CD4-positive, alpha-beta T cell treated with Interleukin-4 for 1 hour (primary cell): Measurements from ENCODE around the gene VRTN.
"Not testable (repeated sequence)": the region's sequence is repeated elsewhere in the genome, so short reads cannot be mapped to it uniquely, and the experiment has no call there.

ENCODE experiments used
- DNase-seq, 2 donors: peaks; one replicate each; pipeline ENCODE4 v3.0.0-alpha.2; 2020 to 2022

VRTN gene, protein sequence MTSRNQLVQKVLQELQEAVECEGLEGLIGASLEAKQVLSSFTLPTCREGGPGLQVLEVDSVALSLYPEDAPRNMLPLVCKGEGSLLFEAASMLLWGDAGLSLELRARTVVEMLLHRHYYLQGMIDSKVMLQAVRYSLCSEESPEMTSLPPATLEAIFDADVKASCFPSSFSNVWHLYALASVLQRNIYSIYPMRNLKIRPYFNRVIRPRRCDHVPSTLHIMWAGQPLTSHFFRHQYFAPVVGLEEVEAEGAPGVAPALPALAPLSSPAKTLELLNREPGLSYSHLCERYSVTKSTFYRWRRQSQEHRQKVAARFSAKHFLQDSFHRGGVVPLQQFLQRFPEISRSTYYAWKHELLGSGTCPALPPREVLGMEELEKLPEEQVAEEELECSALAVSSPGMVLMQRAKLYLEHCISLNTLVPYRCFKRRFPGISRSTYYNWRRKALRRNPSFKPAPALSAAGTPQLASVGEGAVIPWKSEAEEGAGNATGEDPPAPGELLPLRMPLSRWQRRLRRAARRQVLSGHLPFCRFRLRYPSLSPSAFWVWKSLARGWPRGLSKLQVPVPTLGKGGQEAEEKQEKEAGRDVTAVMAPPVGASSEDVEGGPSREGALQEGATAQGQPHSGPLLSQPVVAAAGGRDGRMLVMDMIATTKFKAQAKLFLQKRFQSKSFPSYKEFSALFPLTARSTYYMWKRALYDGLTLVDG

DNA sequence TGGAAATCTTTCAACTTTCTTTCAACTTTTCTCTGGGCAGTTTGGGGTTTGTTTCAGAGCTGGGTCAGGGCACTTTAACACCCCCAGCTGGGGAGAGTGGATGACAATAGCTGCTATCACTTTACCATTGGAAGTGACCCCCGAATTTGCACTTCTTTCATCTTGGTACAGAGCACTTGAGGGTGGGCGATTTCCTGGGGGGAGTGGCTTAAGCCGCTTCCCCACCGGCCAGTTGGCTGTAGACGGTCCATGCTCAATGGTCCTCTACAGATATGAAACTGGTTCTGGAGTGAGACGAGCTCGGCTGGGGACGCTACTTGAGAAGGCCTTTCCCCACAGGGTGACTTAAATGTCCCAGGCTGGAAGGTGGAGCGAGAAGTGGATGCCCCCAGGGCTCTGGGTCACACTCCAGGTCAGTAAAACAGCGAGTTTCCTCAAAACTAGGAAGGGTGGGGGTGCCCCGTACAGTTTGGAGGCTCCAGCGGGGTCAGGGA lies at the start of gene VRTN:
TSS of gene VRTN (plus strand) at position 231 of the 494 bp plus-strand sequence. CDS start 8,313 bp downstream, outside the sequence.
- no peak for DNase-seq

DNA sequence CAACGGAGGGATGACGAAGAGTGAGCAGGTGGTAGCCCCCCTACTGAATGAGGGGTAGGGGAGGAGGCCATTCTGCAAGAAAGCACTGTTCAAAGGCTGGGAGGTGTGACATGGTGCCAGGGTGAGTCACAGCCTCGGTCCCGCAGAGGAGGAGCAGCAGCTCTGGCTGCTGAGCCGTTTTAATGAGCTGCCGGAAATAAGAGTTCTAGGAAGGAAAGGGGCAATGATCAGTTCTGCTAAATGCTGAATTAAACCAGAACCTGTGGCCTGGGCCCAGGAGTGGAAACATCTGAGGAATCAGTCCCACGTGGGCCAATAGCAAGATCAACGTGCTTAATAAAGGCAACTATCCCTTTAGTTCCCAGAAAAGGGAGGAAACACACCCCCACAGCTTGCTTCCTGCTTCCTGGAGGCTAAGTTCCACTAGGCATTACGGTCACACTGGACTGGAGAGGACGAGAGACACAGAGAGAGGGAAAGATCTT lies 49.2 kb upstream of the VRTN start:
- DNase-seq = peak in 1 of 2 donors; percentile 30

DNA sequence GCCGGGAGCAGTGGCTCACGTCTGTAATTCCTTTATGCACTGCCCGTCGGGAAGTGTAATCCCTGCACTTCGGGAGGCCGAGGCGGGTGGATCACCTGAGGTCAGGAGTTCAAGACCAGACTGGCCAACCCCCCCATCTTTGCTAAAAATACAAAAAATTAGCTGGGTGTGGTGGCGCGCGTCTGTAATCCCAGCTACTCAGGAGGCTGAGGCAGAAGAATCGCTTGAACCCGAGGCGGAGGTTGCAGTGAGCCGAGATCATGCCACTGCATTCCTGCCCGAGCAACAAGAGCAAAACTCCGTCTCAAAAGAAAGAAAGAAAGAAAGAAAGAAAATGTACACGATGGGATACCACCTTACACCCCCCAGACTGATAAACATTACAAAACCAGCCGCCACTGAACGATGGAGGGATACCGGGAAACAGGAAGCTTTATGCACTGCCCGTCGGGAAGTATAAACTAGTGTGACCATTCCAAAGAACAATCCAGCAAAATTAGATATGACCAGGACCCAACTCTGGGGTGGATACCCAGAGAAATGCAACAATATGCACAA lies 46.6 kb upstream of the VRTN start:
- no peak for DNase-seq

DNA sequence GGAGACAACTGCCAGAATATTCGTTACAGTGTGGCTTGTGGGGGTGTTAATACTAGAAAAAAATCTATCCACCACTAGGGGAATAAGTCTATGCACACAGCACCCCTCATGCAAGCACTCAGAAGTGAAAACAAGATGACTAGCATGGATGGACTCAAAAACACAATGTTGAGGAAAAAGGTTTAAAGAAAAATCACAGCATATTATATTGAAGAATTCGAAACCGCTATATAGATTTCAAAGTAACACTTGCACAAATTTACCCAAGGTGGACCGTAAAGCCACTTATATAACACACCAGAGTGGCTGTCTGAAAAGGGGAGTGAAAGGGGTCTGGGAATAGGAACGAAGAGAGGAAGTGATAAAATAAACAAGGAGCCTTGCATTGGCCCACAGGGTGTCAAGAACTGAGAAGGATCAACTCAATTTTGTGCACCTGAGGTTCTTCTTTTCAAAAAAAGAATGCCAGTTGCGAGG lies 46.1 kb upstream of the VRTN start:
- peak; percentile 26 to 69 for DNase-seq

DNA sequence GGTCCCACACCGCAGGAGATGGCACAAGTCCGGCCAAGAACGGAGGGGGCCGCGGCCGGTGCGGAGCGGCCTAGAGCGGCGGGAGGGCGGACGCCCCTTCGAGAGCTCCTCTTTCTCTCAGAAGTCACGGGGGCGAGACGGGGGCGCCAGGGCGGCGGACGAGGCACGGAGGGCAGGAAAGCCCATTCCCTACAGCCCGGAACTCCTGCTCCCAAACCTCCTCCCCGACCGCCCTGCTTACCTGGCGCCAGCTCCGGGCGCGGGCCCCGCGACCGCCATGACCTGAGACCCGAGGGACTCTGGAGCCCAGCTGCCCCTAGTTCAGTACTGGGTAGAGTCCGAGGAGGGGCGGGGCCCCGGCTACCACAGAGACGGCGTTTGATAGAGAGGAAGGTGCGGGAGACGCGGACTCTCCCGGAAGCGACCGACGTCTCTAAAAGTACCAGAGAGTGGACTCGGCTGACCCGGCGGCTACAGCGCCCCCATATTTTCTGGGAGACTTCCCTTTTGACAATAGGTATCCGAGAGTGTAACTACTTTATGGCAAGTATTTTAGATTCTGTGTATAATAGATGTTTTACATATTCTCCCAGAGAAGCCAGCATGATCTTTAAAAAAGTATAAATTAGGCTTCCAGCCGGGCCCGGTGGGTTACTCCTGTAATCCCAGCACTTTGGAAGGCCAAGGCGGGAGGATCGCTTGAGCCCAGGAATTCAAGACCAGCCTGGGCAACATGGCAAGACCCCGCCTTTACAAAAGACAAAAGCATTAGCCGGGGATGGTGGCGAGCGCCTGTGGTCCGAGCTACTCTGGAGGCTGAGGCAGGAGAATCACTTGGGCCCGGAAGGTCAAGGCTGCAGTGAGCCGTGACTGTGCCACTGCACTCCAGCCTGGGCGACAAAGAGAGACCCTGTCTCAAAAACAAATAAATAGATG lies 45.4 kb upstream of the VRTN start, which contains the start of gene ABCD4:
TSS of gene ABCD4 (minus strand) at position 301 of the 936 bp plus-strand sequence. CDS start at position 279, 22 bp downstream.
- DNase-seq = peak; percentile 90 to 92

DNA sequence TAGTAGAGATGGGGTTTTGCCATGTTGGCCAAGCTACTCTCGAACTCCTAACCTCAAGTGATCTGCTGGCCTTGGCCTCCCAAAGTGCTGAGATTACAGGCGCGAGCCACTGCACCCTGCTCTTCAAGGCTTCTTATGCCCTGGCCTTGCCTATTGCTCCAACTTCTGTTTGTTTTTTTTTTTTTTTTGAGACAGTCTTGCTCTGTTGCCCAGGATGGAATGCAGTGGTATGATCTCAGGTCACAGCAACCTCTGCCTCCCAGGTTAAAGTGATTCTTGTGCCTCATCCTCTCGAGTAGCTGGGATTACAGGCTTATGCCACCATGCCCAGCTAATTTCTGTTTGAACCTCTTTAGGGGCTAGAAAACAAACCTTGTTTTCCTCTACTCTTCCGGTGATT lies 39.6 kb upstream of the VRTN start:
- no peak for DNase-seq

DNA sequence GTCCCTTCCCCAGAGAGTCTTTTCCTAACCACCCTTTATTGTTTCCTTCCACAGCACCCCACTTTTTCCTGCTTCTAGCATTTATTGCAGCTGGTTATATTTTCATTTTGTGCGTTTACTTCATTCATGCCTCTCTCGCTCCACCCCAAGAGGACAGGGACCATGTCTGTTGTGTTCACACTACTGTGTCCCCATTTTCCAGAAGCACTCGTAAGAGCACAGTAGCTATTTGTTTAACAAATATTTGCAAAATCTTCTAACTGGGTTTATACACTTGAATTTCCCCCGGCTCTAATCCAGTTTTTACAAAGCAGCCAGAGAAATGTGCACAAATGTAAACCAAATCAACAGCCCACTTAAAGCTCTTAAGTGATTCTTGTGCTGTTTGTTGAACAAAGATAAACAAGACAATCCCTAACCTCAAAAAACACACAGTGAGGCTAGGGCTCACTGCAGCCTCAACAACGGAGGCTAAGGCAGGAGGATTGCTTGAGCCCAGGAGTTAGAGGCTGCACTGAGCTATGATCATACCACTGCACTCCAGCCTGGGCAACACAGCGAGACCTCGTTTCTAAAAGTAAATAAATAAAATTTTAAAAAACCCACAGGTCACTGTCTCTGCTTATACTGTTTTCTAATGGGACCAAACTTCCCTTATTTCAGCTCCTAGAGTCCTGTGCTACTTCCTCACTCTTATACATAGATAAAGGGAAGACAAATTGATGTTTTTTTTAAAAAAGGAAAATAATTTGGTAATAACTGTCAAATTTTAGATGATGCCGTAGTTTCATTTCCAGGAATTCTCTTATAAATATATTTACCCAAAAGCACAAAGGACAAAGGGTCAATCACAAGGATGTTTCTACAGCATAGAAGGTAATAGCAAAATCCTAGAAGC lies 38.9 kb upstream of the VRTN start:
- no peak for DNase-seq

DNA sequence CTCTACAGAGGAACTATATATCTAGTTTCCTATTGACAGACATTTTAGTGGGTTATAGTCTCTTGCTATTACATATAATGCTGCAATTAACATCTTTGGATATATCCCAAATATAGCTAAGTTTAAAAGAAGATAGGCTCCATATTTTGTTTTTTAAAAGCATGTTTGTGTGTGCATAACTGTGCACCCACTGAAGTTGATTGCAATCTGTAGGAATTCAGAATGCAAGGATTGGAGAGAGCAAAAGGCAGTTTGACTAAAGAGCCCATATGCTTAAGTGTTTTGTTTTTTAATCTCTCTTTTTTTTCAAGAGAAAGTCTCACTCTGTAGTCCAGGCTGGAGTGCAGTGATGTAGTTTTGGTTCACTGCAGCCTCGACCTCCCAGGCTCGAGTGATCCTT lies 36.1 kb upstream of the VRTN start:
- no peak for DNase-seq

DNA sequence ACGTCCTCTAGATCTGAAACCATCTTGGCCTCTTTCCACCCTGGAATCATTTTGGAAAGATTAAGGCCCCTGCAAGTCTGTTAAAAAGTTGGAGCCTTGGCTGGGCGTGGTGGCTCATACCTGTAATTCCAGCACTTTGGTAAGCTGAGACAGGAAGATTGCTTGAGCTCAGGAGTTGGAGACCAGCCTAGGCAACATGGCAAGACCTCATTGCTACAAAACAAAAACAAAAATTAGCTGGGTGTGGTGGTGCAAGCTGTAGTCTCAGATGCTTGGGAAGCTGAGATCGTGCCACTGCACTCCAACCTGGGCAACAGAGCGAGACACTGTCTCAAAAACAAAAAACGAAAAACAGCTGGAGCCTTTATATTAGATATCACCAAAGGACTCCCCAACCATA lies 34.7 kb upstream of the VRTN start:
- no peak for DNase-seq

DNA sequence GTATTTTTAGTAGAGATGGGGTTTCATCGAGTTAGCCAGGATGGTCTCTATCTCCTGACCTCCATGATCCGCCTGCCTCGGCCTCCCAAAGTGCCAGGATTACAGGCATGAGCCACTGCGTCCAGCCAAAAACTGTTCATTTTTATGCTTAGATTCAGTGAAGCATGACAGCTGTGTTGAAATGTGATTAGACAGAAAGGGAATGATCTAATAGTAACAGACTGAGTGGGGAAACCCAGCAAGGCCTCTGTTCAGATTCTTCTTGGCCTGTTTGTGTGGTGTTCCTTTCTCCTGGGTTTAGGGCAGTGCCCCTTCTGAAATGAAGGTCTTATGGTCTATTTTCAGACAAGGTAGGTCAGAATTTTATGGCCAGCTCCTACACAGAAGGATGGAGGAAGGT lies 33.7 kb upstream of the VRTN start:
- DNase-seq = no peak

DNA sequence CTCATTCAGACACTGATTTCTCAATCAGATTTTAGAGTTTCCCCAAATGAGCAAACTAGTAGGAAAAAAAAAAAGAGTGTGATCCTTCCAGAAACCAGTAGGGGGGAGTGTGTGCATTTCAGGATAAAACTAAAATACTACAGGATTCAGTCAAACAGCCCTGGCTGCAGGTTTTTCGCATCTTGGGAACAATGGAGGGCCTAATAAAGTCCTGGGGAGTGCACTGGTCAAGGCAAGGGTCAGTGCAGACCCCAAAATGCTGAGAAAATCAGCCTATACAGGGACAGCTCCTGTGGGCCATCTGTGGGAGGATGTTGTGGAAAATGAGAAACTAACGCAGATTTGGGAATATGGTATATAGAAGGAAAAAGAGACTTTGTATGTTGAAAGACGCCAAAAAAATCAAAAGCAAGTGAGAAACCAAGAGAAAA lies 23.3 kb upstream of the VRTN start:
- no peak for DNase-seq

DNA sequence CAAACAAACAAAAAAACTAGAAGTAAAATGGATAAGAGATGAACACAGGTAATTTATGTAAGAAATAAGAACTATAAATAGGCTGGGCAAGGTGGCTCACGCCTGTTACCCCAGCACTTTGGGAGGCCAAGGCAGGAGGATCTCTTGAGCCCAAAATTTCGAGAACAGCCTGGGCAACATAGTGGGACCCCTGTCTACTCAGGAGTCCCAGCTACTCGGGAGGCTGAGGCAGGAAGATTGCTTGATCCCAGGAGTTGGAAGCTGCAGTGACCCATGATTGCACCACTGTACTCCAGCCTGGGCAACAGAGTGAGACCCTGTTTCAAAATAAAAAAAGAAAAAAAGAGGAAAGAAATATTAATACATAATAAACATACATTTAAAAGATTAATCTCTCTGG lies 22.8 kb upstream of the VRTN start:
- DNase-seq = no peak

DNA sequence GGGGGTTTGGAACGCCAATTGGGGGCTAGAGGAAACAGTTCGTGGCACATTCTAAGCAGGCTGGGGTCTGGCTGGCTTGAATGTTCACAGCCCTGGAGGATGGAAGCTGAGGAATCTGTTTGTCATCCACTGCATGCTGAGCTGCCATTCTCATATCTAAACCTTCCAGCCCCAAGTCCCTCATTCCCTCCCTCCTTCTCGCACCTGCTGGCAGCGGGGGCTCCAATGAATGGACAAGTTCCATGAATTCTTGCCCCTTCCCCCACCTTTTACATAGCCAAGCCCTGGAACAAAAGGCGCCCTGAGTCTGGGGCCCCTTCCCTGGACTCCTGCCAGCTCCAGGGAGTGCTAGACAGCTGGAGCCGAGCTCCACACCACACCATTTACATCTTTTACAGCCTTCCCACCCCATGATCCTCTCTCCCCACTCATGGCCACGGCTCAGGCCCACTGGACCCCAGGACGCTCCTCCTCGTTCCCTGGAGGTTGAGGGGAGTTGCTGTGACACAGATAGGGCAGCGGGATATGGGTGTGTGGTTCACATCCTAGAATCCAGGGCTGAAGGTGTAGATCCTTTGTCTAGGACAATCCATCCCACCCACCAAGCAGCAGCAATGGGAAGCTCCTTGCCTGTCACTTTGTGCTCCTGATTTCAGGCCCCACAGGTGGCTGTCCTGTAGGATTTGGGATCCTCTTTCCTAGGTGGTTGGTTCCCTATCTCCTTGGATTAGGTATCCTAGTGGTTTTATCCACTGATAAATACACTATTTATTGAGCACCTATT lies 21.7 kb upstream of the VRTN start:
- DNase-seq = no peak

DNA sequence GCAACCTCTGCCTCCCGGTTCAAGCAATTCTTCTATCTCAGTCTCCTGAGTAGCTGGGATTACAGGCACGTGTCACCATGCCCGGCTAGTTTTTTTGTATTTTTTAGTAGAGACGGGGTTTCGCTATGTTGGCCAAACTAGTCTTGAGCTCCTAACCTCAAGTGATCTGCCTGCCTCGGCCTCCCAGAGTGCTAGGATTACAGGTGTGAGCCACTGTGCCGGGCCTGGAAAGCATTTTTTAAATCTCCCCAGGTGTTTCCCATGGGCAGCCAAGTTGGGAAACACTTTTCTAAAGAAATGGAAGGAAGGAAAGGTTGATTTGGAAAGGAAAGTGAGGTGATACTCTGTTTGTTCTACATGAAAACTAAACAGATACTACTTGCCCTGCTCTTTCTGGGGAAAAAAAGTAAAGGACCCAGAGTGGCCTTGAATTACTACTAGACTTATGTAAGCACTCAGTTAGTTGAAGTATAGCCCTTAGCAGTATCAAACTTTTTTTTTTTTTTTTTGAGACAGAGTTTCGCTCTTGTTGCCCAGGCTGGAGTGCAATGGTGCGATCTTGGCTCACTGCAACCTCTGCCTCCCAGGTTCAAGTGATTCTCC lies 18.2 kb upstream of the VRTN start:
- DNase-seq = not testable (repeated sequence)

DNA sequence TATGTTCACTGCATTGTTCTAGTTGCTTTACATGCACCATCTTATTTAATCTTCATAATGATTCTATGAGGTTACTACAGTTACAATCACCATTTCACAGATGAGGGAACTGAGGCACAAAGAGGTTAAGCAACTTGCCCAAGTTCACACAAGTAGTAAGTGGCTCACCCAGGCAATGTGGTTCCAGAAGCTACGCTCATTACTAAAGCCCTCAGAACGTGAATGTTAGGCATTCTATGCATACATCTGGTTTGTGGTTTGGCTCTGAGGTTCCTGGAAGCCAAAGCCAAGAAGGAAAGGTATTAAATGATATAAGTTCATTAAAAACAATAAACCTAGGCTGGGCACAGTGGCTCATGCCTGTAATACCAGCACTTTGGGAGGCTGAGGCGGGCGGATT lies 14.4 kb upstream of the VRTN start:
- DNase-seq = no peak

DNA sequence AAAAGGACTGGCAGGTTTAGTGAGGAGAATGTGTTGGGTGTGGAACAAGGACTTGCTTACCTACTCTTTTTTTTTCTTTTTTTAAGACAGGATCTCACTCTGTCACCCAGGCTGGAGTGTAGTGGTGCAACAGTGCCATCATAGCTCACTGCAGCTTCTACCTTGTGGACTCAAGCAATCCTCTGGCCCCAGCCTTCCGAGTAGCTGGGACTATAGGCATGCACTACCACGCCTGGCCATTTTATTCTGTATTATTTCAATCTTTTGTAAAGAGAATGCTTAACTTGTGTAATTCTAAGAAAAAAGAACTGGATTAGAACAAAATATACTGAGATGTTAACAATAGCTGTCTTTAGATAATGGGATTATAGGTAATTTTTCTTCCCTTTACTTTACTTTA lies 1.9 kb upstream of the VRTN start:
- DNase-seq = no peak

DNA sequence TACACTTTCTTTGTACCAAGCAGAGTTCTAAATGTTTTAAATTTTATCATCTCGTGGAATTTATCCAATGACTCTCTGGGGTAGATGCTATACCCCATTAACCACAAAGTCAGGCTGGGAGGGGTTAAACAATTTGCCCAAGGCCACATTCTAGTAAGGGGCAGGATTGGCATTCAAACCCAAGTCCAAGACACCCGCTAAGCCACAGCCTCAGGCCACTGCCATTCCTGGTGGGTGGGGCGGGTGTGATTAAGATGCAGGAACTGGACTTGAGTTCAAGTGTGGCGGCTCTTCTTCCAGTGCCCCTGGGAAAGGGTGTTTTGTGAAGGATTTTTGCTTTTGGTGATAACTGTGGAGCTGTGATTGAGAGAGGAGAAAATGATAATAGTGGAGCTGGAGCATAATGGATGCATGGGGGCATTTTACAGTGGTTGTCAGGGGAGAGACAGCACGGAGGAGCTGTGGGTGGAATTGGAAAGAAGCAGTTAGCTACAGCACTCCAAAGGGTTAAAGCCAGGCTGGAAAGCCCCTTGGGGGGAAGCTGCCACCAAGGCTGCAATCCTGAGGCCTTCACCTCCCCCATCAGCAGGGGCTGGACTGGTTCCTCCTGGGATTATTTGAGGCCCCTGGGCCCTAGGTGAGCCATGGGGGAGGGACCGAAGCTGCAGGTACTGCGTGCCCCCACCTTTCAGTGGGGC lies 1.0 kb upstream of the VRTN start:
- DNase-seq = no peak

DNA sequence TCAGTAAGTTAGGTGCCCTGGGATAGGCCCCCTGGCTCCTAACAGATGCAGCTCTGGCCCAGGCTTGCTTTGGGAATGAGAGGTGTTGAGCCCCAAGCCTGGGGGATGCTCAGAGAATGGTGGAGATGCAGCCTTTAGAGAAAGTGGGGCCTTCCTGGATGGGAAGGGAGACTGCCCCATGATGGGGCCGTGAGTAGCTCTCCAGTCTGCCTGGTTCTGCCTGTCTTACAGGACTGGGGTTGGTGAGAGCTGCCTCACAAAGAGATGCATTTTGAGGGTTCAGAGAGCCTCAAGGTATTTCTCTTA lies 523 bp upstream of the VRTN start:
- DNase-seq = no peak

DNA sequence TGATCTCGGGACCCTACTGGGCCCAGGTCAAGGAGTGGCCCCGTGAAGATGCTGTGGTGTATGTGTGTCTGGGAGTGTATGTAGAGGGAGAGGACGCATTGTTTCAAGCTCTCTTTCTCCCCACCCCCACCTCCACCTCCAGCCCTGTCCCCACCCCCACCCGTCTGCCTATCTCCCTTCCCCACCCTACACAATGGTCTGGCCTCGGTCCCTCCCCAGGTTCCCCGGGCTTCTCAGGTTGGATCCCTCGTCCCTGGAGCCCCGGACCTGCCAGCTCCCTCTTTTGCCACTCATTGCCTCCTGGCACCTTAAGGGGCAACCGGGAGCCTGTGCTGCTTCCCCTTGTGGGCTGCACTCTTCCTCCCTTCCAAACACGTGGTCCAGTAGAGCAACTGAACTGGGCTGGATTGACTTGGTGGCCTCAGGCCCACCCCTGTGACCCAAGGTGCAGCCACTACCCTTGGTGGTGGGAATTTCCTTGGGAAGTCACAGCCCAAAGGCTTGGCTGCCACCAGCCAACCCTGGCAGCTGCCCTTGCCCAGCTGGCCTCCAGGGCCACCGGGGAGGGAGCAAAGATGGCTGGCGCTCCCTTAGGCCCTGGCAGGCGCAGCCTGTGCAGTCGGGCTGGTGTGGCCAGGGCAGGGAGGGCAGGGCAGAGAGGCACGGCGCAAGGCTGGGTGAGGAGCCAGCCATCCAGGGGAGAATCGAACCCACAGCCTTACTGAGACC lies 628 bp downstream of the VRTN start:
- no peak for DNase-seq
